Panc1 (cell line): ENCODE results near the gene SLC22A16. TPM values are rescaled to one million over a fixed set of nuclear protein-coding genes. Genes with fewer than 3 reads are reported as not detected.
"Not testable (repeated sequence)": the region's sequence is repeated elsewhere in the genome, so short reads cannot be mapped to it uniquely, and the experiment has no call there.

Source experiments
- ATAC-seq: fragments of 200-7000 bp; cut with Tn5 transposase; 2 replicates; pipeline ENCODE4 v1.9.1; 2020; ENCODE audit warnings: mild to moderate bottlenecking, moderate library complexity
- BruUV-seq: library from RNA; stranded (reverse); fragments of 400-500 nt; replicated peaks from 2 replicates; lab custom pipeline; 2021; lab: Mats Ljungman, UMichigan
- CTCF ChIA-PET: fragments of 300-600 bp; sonication (Branson Sonifier 250); formaldehyde crosslinking; loops from one replicate; lab custom pipeline; 2022; ENCODE audit warnings: antibody characterized with exemption; lab: Charles Lee
- POLR2A ChIA-PET: fragments of 300-600 bp; sonication (Branson Sonifier 250); formaldehyde crosslinking; loops from one replicate; lab custom pipeline; 2022; ENCODE audit warnings: antibody characterized with exemption; lab: Charles Lee
- DNase-seq: peaks from one replicate; pipeline ENCODE4 v3.0.0-alpha.2; 2010; ENCODE audit warnings: low read depth, low spot score
- H3K27ac ChIP-seq: 2 replicates; pipeline ENCODE4 v1.5.1; 2011; ENCODE audit warnings: mild to moderate bottlenecking, low read length, inconsistent platforms
- H3K27me3 ChIP-seq: fragments of 200-500 bp; sonication (Bioruptor generic); 2 replicates; pipeline ENCODE4 v1.6.0; 2014; ENCODE audit warnings: low read length, inconsistent platforms; ENCODE audit not compliant: control insufficient read depth, insufficient read depth
- H3K36me3 ChIP-seq: fragments of 200-500 bp; sonication (Bioruptor generic); 2 replicates; pipeline ENCODE4 v1.5.1; 2014; ENCODE audit warnings: inconsistent platforms, mild to moderate bottlenecking, low read length, moderate library complexity; ENCODE audit not compliant: control insufficient read depth, insufficient read depth
- H3K4me1 ChIP-seq: 2 replicates; pipeline ENCODE4 v1.5.1; 2011; ENCODE audit warnings: inconsistent platforms, mild to moderate bottlenecking, low read length, moderate library complexity; ENCODE audit not compliant: control insufficient read depth, insufficient read depth
- H3K4me3 ChIP-seq, 2 experiments: 2 replicates each; pipeline ENCODE4 v1.5.1; 2011 to 2012; ENCODE audit warnings: low read depth in 2 of 2, low read length in 2 of 2, mild to moderate bottlenecking in 2 of 2, inconsistent platforms in 1 of 2, moderate library complexity in 1 of 2
- H3K9me3 ChIP-seq: fragments of 200-500 bp; sonication (Bioruptor generic); 2 replicates; pipeline ENCODE4 v1.5.1; 2014; ENCODE audit warnings: low read depth, mild to moderate bottlenecking, inconsistent platforms, low read length, moderate library complexity; ENCODE audit not compliant: control insufficient read depth, insufficient read depth
- CTCF ChIP-seq: fragments of 450-650 bp; IDR thresholded peaks from 2 replicates; pipeline ENCODE4 v1.5.1; 2017; ENCODE audit warnings: mild to moderate bottlenecking
- POLR2AphosphoS5 ChIP-seq: IDR thresholded peaks from 2 replicates; pipeline ENCODE4 v1.6.1; 2012; ENCODE audit warnings: mild to moderate bottlenecking, low read depth, low read length, moderate library complexity
- REST ChIP-seq, 2 experiments: IDR thresholded peaks; 2 replicates each; pipeline ENCODE4 v1.6.1; 2011 to 2012; ENCODE audit warnings: low read depth in 2 of 2, control low read depth in 1 of 2, low read length in 1 of 2, mild to moderate bottlenecking in 1 of 2, moderate library complexity in 1 of 2; ENCODE audit not compliant: insufficient read depth in 1 of 2
- SIN3A ChIP-seq: IDR thresholded peaks from 2 replicates; pipeline ENCODE4 v1.6.1; 2012; ENCODE audit warnings: low read depth, mild to moderate bottlenecking, low read length, moderate library complexity, borderline replicate concordance; ENCODE audit not compliant: insufficient read depth
- in situ Hi-C: cut with HindIII; loops from 2 replicates; pipeline ENCODE4 v1.10.0; 2016; ENCODE audit warnings: low sequenced_read_pairs, low pct_unique_long_range_greater_than_20kb
- intact Hi-C: fragments of 100-400 bp; cut with micrococcal nuclease; formaldehyde crosslinking; loops from one replicate; pipeline ENCODE4 v1.10.0; 2022; ENCODE audit not compliant: unreplicated experiment
- total RNA-seq: library from RNA; stranded (reverse); gene quantifications from one replicate; pipeline ENCODE4 v1.2.1, GENCODE V29; 2021; ENCODE audit not compliant: unreplicated experiment

SLC22A16 gene
- total RNA-seq, 1 experiment from 2014 or later: not detected

GRCh38 chr6:110458476-110458875 lies 17.9 kb downstream of the SLC22A16 start:
- Histone ChIP-seq H3K27ac (no peak overlapping the region), H3K9me3 (peaks cover 14% of the 10 kb centered on the region), H3K4me3 (no peak overlapping the region), H3K36me3 (no peaks in the 10 kb centered on the region), H3K27me3 (peaks cover 2% of the 10 kb centered on the region; the same call in 1 of the 2 replicates), H3K4me1 (no peaks in the 10 kb centered on the region)
- ATAC-seq (no peak), DNase-seq (no peak)
- CTCF ChIA-PET: no interaction called here
- intact Hi-C loops (no loop called here), in situ Hi-C loops (no loop called here)
- TF ChIP-seq POLR2AphosphoS5 (no peak), REST (IDR thresholded peaks at IDR 0.05; ENCODE audit: insufficient read depth in 1 of 2, low read depth in 2 of 2, low read length in 1 of 2) (no peak), CTCF (no peak), SIN3A (no peak)
- BruUV-seq: no TSS peak
- POLR2A ChIA-PET: no interaction called here

- H3K36me3 ChIP-seq, intact Hi-C loops, H3K4me1 ChIP-seq, in situ Hi-C loops, H3K27me3 ChIP-seq, H3K27ac ChIP-seq, POLR2A ChIA-PET, H3K4me3 ChIP-seq, H3K9me3 ChIP-seq, BruUV-seq: not testable (repeated sequence)
- TF ChIP-seq CTCF: peak; percentile 83
- CTCF ChIA-PET: interaction anchor here (0.6 kb wide), 1 partner anchor 273 kb away, joined by 4 read pairs; no protein-coding TSS in a partner anchor
- peak; percentile 89 for ATAC-seq
- peak; percentile 27 for DNase-seq
Measured at GRCh38 chr6:110457567-110458175, 18.7 kb downstream of the SLC22A16 start.
